BE2C (cell line): ENCODE data around the gene TTLL11.

Experiments used
- DNase-seq: peaks from one replicate; pipeline ENCODE4 v3.0.0-alpha.2; 2020
- H3K27me3 ChIP-seq: fragments of 250-450 bp; sonication (Bioruptor Pico); 2 replicates; pipeline ENCODE4 v1.5.1; 2020; ENCODE audit warnings: mild to moderate bottlenecking
- H3K36me3 ChIP-seq: fragments of 250-450 bp; sonication (Bioruptor Pico); 2 replicates; pipeline ENCODE4 v1.5.1; 2020; ENCODE audit warnings: mild to moderate bottlenecking
- H3K4me1 ChIP-seq: fragments of 250-450 bp; sonication (Bioruptor Pico); 2 replicates; pipeline ENCODE4 v1.5.1; 2020
- H3K4me3 ChIP-seq: 2 replicates; pipeline ENCODE4 v1.5.1; 2011; ENCODE audit warnings: low read depth, low read length
- H3K9me3 ChIP-seq: fragments of 250-450 bp; sonication (Bioruptor Pico); 2 replicates; pipeline ENCODE4 v1.5.1; 2020
- CTCF ChIP-seq: IDR thresholded peaks from 2 replicates; pipeline ENCODE4 v1.5.1; 2012; ENCODE audit warnings: mild to moderate bottlenecking, low read depth, low read length

The TTLL11 gene

GRCh38 chr9:121809356-121810050 lies 283.6 kb downstream of the TTLL11 start:
- no peaks in the 10 kb centered on the region for H3K4me1 ChIP-seq
- H3K36me3 ChIP-seq: no peaks in the 10 kb centered on the region
- DNase-seq: no peak
- H3K27me3 ChIP-seq: no peaks in the 10 kb centered on the region
- no peak overlapping the region for H3K4me3 ChIP-seq
- H3K9me3 ChIP-seq: peaks cover 2% of the 10 kb centered on the region; the same call in 1 of the 2 replicates
- TF ChIP-seq CTCF: no peak

GRCh38 chr9:121808781-121809180 lies 284.3 kb downstream of the TTLL11 start:
- H3K4me3 ChIP-seq: no peak overlapping the region
- no peak for TF ChIP-seq CTCF
- H3K4me1 ChIP-seq: no peaks in the 10 kb centered on the region
- H3K36me3 ChIP-seq: no peaks in the 10 kb centered on the region
- DNase-seq: no peak
- no peaks in the 10 kb centered on the region for H3K27me3 ChIP-seq
- peaks cover 6% of the 10 kb centered on the region; the same call in 1 of the 2 replicates for H3K9me3 ChIP-seq

- H3K9me3 ChIP-seq: peaks cover 6% of the 10 kb centered on the region; the same call in 1 of the 2 replicates
- no peaks in the 10 kb centered on the region for H3K27me3 ChIP-seq
- H3K4me3 ChIP-seq: no peak overlapping the region; the same call in 1 of the 2 replicates
- no peak for DNase-seq
- no peaks in the 10 kb centered on the region for H3K4me1 ChIP-seq
- TF ChIP-seq CTCF: no peak
- no peaks in the 10 kb centered on the region for H3K36me3 ChIP-seq
Observed at GRCh38 chr9:121807823-121808278, 285.3 kb downstream of the TTLL11 start.

GRCh38 chr9:121807069-121807822 lies 285.9 kb downstream of the TTLL11 start:
- Histone ChIP-seq H3K9me3 (peaks cover 6% of the 10 kb centered on the region; the same call in 1 of the 2 replicates), H3K36me3 (no peaks in the 10 kb centered on the region), H3K27me3 (no peaks in the 10 kb centered on the region), H3K4me1 (no peaks in the 10 kb centered on the region), H3K4me3 (no peak overlapping the region)
- TF ChIP-seq CTCF: no peak
- DNase-seq: no peak

- Histone ChIP-seq H3K36me3 (no peaks in the 10 kb centered on the region), H3K9me3 (peaks cover 6% of the 10 kb centered on the region; the same call in 1 of the 2 replicates), H3K4me3 (no peak overlapping the region), H3K4me1 (no peaks in the 10 kb centered on the region), H3K27me3 (no peaks in the 10 kb centered on the region)
- DNase-seq: no peak
- TF ChIP-seq CTCF: no peak
Observed at GRCh38 chr9:121802753-121803152, 290.4 kb downstream of the TTLL11 start.

GRCh38 chr9:121801579-121801978 lies 291.5 kb downstream of the TTLL11 start:
- DNase-seq: no peak
- TF ChIP-seq CTCF: no peak

More at GRCh38 chr9:121801579-121801978, 291.5 kb downstream of the TTLL11 start:
- peaks cover 6% of the 10 kb centered on the region; the same call in 1 of the 2 replicates for H3K9me3 ChIP-seq
- H3K4me1 ChIP-seq: no peaks in the 10 kb centered on the region
- no peak overlapping the region for H3K4me3 ChIP-seq
- no peaks in the 10 kb centered on the region for H3K27me3 ChIP-seq
- H3K36me3 ChIP-seq: no peaks in the 10 kb centered on the region
